Fibroblast of skin of left biceps (primary cell): ENCODE results near the gene RAB11FIP3.
A peak's percentile ranks its signal among the peaks of the same experiment; 100 is the strongest.

Experiments used
- DNase-seq, 2 experiments: peaks; one replicate each; pipeline ENCODE4 v3.0.0-alpha.2; 2013; ENCODE audit warnings: low read depth in 2 of 2

RAB11FIP3 gene

DNA sequence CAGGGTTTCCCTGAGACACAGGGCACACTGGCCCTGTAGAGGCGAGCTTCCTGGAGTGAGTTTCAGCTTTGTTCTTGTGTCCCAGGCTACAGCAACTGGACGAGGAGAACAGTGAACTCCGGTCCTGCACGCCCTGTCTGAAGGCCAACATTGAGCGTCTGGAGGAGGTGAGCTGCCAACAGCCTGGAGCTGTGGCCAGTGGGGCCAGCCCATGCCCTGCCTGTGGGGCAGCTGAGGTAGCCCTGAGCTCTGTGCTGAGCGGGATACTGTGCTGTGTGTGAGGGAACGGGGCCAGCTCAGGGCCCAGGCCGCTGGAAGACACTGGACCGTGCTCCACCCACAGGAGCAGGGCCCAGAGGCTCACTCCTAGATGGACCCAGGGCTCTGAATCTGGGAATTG, 93.4 kb downstream of the RAB11FIP3 start:
- no peak for DNase-seq

DNA sequence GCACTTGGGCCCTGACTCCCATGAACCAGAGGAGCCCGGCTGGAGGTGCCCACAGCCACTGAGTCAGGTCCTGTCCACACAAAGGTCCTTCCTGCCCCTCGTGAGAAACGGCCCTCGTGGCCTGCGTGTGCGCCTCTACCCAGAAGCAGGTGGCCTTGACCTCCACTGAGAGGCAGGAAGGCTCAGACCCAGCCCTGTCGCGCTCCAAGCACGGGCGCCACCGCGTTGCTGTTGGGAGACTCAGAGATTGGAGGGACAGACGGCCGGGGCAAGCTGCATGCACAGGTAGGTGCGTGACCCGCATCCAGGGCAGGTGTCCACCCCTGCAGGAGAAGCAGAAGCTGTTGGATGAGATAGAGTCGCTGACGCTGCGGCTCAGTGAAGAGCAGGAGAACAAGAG, 94.0 kb downstream of the RAB11FIP3 start:
- DNase-seq: no peak

DNA sequence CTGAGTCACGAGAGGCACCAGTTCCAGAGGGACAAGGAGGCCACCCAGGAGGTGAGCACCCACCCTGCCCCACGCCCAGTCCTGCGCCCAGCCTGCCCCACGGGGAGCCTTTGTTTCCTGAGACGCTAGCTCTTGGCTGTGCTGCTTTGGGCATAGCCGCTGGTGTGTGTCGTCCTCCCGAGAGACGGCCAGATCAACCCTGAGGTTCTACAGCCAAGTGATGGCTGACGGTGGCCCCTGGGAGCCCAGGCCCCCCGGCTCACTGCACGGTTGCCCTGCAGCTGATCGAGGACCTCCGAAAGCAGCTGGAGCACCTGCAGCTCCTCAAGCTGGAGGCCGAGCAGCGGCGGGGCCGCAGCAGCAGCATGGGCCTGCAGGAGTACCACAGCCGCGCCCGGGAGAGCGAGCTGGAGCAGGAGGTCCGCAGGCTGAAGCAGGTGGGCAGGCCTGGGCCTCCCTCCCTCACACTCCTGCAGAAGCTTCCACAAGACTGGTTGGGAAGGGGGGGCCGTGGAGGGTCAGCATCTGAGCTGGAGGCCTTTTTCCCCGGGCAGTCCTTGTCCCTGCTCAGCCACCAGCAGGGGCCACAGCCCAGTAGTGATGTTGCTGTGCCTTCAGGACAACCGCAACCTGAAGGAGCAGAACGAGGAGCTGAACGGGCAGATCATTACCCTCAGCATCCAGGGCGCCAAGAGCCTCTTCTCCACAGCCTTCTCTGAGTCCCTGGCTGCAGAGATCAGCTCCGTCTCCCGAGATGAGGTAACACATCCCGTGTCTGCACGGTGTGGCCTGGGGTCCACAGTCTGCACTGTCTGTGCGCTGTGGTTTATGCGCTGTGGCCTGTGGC, 94.6 kb downstream of the RAB11FIP3 start:
- DNase-seq: no peak

DNA sequence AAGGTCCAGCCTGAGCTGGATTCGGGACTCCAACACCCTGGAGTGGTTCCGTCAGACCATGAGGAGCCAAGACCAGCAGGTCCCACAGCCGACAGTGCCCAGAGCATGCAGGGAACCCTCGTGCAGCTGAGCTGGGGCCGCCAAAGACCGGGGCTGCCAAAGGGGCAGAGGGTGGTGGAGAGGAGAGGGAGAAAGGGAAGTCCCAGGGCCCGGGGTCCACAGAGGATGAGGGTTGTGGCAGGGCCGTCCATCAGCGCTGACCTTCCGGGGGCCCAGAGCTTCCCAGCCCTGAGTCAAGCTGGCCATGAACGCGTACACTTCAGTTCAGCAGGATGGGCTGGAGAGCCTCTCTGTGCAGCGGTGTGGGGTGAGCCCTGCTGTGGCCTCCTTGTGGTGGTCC, 95.4 kb downstream of the RAB11FIP3 start:
- no peak for DNase-seq

DNA sequence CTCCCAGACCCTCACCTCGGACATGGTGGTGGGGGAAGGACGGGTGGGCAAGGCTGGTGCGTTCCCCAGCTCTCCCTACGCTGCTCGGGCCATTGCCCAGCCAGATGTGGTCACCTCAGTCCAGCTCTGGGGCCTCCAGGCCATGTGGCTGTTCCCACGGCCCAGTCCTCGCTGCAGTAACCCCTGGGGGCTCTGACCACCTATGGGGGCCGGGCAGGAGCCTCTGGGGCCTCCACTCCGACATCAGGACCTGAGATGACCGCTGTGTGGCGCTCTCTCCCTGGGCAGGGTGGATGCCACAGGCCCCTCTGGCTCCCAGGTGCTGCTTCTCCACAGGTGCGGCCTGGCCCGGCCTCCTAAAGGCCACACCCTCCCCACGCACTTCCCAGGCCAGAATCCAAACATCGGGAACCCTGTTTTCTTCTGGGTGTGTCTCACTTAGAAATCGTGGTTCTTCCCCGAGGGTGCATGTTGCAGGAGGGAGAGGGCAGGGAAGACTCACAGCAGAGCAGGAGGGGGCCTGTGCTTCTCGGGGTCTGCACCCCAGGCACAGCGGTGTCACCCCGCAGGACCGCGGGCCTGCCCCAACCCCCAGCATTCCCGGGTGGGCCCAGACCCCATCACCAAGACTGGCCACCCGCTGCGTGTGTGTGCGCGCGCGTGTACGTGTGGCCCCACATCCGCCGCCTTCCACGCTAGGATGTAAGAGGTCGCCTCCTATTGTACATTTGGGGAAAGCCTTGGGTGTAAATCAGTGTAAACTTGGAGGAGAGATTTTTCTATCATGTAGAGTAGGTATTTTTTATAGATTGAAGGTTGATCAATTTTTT, 96.1 kb downstream of the RAB11FIP3 start:
- DNase-seq: no peak

DNA sequence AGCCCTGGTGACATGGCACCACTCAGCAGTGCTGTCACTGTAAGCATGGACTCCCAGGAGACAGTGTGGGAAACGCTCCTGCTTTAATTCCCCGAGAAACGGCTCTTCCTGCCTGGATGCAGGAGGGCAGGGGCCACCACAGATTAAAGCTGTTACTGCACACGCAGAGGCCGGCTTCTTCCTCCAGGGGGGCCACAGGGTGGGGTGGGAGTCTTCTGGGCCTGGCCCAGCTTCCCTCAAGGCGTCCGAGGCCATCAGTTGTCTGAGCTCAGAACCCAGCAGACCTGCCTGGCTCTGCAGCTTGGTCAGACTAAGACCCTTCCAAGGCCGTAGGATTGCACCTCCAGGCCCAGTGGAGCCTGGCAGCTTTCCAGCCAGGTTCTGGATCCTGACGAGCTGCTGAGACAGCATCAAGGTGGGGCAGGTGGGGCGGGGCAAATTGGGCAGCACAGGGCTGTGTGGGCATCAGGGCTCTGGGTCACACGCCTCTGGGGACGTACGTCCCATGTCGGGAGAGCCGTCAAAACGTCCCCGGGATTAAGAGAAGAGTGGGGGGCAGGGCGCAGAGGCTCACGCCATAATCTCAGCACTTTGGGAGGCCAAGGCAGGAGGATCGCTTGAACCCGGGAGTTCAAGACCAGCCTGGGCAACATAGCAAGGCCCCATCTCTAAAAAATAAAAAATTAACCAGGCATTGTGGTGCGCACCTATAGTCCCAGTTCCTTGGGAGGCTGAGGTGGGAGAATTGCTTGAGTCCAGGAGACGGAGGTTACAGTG, 97.1 kb downstream of the RAB11FIP3 start:
- DNase-seq: no peak

DNA sequence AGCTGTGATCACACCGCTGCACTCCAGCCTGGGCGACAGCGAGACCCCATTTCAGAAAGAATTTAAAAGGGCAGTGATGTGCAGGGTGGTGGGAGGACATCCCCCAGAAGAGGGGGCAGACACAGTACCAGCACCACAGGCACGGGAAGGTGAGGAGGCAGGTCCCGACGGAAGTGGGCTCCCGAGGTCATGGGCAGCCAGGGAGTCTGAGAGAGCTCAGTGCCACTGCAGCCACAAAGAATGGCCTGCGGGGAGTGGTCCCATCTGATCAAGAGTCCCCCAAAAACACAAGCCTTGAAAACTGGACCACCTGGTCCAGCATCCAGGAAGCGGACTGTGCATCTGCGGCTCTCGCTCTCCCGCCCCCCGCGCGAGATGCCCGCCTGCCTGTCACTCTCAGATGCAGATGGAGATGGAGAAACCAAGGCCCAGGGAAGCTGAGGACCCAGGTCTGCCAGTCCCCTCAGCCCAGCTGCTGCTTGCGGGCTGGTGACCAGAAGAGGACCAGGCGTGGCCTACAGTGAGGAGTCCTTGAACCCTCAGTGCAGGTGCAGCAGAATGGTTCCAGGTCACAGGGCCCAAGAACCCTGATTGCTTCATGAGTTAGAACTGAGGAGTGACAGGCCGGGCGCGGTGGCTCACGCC, 97.8 kb downstream of the RAB11FIP3 start:
- DNase-seq: no peak

DNA sequence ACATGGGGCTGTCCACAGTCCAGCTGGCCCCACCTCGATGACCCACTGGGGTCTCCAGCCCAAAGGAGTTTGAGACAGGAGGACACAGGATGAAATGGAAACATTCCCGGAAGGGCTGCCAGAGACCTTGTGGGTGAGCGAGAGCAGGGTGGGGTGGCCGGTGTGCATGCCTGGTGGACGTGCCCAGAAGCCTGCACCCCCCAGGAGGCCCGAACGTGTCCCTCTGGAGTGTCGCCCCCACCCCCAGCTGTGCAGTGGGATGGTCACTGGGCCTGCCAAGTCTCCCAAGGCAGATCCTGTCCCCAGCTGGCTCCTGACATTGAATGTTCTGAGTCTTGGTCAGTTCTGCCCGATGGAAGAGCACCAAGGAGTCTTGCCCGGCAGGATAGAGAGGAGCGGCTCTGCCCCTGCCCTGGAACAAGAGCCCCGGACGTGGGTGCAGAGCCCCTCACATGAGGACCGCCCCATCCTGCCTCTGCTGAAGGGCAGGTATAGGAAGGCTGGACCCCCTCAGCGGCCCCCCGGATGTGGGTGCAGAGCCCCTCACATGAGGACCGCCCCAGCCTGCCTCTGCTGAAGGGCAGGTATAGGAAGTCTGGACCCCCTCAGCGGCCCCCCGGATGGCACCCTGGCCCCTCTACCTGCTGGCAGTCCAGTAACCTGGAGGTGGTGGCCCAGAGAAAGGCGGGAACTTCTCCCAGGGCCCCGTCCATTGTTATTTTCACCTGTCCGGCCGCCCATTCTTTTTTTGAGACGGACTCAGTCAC, 99.0 kb downstream of the RAB11FIP3 start:
- no peak for DNase-seq

DNA sequence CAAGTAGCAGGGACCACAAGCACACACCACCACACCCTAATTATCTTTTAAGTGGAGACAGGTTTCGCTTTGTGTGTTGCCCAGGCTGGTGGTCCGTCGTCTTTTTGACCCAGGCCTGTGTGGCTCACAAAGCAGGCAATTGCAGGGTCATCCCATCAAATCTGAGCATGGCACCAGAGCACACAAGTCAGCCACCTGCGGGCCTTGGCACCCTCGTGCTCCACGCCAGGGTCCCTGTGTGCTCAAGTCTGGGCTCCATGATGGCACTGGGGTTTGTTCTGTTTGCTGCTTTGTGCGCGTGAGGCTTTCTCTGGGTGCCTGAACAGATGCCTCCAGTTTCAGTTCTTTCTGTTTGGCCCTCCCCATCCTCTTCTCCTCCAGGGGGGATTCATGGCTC, 99.7 kb downstream of the RAB11FIP3 start:
- DNase-seq: no peak

DNA sequence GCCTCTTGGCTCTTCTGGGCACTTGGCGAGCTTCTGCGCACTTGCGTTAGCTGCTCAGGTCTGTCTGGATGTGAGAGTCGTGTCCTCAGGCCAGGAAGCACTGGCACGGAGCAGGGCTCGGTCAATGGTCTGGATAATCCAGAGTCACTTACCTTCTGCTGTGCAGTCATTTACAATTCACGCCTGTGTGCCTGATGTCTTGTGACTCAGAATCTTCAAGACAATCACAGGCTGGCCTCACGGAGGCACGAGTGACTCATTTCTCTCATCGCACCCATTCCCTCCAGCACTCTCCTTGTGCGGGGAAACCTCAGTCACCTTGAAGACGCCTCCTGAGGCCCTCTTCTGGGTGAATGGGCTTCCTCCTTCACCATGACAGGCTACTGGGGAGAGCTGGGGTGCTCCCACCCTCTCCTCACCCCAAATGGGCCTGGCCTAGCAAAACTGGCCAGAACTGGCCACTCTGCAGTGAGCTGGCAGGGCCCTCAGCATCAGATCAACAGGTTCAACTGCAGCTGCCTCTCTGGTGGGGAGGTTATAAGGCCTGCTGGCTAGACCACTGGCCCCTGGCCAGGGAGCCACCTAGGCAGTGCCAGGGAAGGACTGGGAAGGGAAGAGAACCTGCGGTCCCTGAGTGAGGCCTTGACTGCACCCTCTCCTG, 100.2 kb downstream of the RAB11FIP3 start:
- peak; percentile 12 to 27 for DNase-seq

DNA sequence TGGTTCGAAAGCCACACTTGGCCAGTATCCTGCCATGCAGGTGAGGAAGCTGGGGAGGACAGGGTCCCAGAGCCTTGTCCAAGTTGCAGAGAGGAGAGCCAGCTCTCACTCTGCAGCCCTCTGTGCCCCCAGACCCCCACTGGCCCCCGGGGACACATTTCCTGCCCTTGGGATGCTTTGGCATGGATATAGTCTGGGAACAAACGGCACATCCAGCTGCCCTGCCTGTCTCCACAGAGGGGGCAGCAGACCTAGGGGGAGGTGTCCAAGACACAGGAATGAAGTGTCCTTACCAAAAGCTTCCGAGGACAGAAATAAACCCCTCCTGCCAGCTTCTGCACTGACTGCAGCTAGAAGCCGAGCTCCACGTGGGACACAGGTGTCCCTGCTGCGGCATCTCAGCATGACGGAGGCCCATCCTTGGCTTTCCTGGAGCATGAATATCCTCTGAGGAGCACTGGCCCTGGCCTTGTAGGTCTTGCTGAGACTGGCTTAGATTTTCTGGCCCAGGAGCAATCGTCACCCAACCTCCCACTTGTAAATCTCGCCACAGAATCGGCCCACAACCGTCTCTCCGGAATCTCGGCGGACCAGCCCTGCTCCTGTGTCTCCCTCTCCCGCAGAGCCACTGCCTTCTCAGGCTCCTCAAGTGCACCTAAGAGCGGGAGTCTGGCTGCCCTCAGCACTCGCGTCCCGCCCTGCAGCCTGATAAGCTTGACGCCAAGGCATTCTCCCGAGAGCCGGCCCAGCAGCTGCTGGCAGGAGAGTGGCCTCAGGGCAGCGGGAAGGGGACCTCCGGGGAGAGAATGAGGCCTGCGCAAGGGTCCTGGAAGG, 100.9 kb downstream of the RAB11FIP3 start:
- DNase-seq: no peak

DNA sequence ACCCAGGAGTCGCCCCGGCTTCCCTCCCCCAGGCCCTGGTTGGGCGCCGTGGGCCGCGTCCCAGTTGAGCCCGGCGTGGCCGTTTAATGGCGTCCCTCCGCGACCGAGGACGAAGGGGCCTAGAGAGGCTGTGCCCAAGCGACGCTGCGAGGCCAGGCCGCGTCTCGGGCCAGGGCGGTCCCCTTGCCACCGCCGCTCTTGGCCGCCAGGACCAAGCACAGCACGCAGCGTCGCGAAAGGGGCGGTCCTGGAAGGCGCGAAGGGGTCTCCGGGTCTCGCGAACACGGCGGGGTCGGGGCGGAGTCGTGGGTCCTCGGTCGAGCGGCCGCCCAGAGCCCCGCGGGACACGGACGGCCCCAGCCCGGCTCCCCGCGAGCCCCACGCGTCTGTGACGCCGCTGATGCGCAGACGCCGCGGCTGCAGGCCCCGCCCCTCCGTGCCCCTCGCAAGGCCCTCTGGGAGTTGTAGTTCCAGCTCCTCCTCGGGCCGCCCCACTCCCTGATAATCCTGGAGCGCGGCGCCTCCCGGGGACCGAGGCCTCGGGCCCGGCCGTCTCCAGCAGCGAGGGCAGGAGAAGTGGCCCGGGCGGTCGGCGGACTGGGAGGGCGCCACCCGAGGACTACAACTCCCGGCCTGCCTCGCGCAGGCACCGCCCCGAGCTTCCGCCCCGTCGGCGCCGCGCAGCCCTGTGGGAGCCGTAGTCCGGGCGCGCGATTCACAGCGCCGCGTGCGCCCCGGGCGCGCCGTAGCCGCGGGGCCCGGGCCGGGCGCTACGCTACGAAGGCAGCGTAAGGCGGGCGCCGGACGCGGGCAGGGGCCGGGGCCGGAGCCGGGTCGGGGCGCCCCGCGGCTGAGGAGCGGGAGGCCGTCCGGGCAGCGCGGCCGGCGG, 101.8 kb downstream of the RAB11FIP3 start, which contains the start of gene CAPN15:
Gene CAPN15 (plus strand): TSS at position 698 of the 889 bp plus-strand sequence. CDS start 19,127 bp downstream, outside the sequence.
- peak; percentile 56 for DNase-seq

DNA sequence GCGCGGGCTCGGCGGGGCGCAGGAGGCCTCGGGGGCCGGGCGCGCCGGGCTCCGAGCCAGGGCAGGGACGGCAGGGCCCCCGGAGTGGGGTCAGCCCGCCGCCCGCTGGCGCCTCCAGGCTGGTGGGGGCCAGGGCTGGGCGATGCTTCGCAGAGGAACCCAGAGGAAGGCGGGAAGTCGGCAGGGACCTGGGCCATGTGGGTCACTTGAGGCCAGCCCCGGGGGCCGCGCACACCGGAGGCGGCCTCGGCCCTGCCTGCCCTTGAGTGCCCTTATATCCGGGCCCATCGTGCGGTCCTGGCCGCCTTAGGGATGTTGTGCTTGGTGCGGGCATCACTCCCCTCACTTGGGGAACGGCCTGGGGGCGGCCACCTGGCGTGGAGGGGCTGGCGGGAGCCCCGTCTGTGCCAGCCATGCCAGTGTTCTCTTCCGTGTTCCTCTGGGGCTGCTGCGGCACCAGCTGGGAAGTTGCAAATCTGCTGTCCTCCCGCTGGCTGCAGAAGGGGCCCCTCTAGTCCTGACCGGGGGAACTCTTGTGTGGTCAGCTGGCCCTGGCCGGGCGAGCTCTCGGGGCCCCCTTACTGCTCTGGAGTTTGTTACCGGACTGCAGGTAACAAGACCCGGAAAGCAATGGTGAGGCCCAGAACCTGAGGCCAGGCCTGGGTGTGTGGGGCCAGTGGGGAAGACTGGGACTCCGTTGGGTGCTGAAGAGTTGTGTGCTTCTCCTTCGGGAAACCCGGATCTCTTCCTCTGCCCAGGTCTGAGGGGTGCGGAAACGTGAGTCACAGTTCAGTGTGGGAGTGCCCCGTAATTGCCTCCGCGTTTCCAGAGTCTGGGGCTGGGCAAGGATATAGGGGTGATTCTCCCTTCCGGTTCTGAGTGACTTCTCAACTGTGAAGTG, 102.9 kb downstream of the RAB11FIP3 start:
- DNase-seq: peak in 1 of 2 experiments; percentile 7

DNA sequence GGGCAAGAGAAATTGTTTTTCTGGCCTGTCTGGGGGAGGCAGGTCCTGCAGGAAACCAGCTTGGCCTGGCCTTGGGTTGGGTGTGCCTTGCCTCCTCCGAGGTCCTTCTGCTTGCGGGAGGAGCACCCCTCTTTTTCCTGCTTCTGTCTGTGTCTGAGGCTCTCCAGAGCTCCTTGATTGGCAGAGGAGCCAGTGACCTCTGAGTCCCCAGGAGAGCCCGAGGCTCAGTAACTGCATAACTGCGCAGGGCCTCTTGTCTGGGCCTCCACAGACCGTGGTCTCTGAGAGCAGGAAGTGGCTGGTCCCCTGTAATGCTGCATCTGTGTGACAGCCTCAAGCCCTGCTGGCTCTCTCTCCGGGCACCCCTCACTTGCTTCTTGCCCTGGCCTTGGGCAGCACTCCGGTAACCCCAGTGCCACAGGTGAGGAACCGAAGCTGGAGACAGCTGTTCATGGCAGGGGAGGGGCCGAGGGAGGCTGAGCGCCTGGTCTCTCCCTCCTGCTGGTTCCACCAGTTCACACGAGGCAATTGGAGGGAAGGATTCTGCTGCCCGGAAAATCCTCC, 103.6 kb downstream of the RAB11FIP3 start:
- no peak for DNase-seq

DNA sequence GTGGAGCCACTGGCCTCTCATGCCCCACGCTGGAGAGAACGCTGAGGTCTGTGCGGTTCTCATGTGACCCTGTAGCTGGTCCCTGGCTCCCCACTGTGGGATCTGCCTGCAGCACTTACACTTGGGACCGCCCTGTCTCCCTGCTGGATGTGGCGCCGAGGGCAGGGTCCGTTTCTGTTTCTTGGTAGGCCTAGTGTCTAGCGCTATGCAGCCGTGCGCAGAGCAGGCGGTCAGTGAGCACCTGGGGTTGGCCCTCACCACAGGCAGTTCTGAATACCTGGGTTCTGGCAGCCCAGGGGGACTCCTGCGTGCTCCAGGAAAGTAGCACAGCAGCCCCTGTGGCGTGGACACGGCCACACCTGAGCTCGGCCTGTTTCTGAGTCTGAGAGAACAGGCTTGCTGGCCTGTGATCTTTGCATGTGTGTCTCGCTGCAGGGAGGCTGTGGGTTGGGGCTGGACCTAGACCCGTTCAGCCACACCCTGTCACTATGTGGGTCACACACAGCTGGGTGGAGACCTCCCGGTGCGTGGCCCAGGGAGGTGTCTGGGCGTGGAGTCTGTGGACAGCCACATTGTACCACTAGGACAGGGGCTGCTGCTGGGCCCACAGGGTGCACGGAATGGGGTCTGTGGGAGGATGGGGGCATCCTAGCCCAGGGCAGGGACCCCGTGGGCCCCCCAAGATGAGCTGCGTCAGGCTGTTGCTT, 104.8 kb downstream of the RAB11FIP3 start:
- DNase-seq: no peak

DNA sequence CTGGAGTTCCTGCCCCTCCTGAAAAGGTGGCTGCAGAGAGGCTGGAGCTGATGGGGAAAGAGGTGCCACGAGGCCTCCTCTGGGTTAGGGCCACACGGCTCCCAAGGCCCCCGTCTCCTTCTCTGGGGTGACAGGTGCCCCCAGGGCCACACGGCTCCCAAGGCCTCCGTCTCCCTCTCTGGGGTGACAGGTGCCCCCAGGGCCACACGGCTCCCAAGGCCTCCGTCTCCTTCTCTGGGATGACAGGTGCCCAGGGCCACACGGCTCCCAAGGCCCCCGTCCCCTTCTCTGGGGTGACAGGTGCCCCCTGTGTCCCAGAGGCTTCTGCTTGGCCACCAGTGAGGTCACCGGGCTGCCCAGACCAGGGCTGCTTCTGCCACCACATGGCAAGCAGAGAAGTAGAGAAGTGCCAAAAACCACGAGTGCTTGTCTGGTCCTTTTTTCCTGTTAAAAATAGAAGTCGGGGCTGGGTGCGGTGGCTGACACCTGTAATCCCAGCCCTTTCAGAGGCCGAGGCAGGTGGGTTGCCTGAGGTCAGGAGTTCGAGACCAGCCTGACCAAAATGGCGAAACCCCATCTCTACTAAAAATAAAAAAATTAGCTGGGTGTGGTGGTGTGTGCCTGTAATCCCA, 106.2 kb downstream of the RAB11FIP3 start:
- no peak for DNase-seq
